Ammon's horn (tissue), 1 donor: Measurements from ENCODE around the gene MPP1.

Source experiments
- DNase-seq: peaks from one replicate; pipeline ENCODE4 v3.0.0-alpha.2; 2016; ENCODE audit warnings: low spot score

The MPP1 gene

GRCh38 chrX:154775419-154776349, 29.6 kb downstream of the MPP1 start:
- DNase-seq = no peak

GRCh38 chrX:154774622-154775021, 30.7 kb downstream of the MPP1 start:
- no peak for DNase-seq

- DNase-seq = peak; percentile 96
Measured at GRCh38 chrX:154762537-154763296, 42.6 kb downstream of the MPP1 start, which contains the start of gene DKC1. Gene DKC1, plus strand, starts transcription at chrX:154762864. Its CDS starts 102 bp downstream, at chrX:154762966.

- DNase-seq = no peak
Measured at GRCh38 chrX:154761977-154762536, 43.2 kb downstream of the MPP1 start.

GRCh38 chrX:154758696-154759095, 46.6 kb downstream of the MPP1 start:
- DNase-seq = no peak

GRCh38 chrX:154751669-154752271, 53.5 kb downstream of the MPP1 start:
- DNase-seq = no peak

- DNase-seq = no peak
Measured at GRCh38 chrX:154751203-154751668, 54.0 kb downstream of the MPP1 start.

GRCh38 chrX:154750301-154751202, 54.7 kb downstream of the MPP1 start, which contains the start of gene GAB3:
Gene GAB3, minus strand, starts transcription at chrX:154751077. Its CDS starts 52 bp downstream, at chrX:154751025.
- no peak for DNase-seq

- DNase-seq = no peak
Measured at GRCh38 chrX:154749856-154750255, 55.4 kb downstream of the MPP1 start.

- peak; percentile 64 for DNase-seq
Measured at GRCh38 chrX:154748712-154749339, 56.5 kb downstream of the MPP1 start.

- no peak for DNase-seq
Measured at GRCh38 chrX:154742613-154743012, 62.7 kb downstream of the MPP1 start.

GRCh38 chrX:154739952-154740465, 65.3 kb downstream of the MPP1 start:
- no peak for DNase-seq

GRCh38 chrX:154738011-154738738, 67.1 kb downstream of the MPP1 start:
- no peak for DNase-seq

- no peak for DNase-seq
Measured at GRCh38 chrX:154737136-154737535, 68.1 kb downstream of the MPP1 start.

- no peak for DNase-seq
Measured at GRCh38 chrX:154735695-154736393, 69.4 kb downstream of the MPP1 start.

- DNase-seq = peak; percentile 77
Measured at GRCh38 chrX:154734061-154734781, 71.1 kb downstream of the MPP1 start.

GRCh38 chrX:154733066-154733425, 72.2 kb downstream of the MPP1 start:
- no peak for DNase-seq

- no peak for DNase-seq
Measured at GRCh38 chrX:154732421-154733065, 72.7 kb downstream of the MPP1 start.
